ENCODE data around the gene TBL3.

GRCh38 chr16:2023092-2024031, 51.5 kb downstream of the TBL3 start:
- TF ChIP-seq, protein P1, sequence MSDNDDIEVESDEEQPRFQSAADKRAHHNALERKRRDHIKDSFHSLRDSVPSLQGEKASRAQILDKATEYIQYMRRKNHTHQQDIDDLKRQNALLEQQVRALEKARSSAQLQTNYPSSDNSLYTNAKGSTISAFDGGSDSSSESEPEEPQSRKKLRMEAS (IDR thresholded peaks at IDR 0.05), result no peak
- TF ChIP-seq CTCF (IDR thresholded peaks at IDR 0.05; ENCODE audit: low read depth, low read length, missing input control) (peak; percentile 98), JUND (IDR thresholded peaks at IDR 0.05) (no peak), GABPA (IDR thresholded peaks at IDR 0.05 in 1 of 2, conservative IDR thresholded peaks at IDR 0.05 in 1 of 2) (peak in 1 of 2 donors; percentile 15), YY1 (IDR thresholded peaks at IDR 0.05) (no peak), HNF4G (IDR thresholded peaks at IDR 0.05) (no peak), TAF1 (conservative IDR thresholded peaks at IDR 0.05) (no peak), SP1 (IDR thresholded peaks at IDR 0.05) (peak; percentile 39), RXRA (IDR thresholded peaks at IDR 0.05) (no peak), ATF3 (IDR thresholded peaks at IDR 0.05) (no peak)
- TF ChIP-seq, protein P2, sequence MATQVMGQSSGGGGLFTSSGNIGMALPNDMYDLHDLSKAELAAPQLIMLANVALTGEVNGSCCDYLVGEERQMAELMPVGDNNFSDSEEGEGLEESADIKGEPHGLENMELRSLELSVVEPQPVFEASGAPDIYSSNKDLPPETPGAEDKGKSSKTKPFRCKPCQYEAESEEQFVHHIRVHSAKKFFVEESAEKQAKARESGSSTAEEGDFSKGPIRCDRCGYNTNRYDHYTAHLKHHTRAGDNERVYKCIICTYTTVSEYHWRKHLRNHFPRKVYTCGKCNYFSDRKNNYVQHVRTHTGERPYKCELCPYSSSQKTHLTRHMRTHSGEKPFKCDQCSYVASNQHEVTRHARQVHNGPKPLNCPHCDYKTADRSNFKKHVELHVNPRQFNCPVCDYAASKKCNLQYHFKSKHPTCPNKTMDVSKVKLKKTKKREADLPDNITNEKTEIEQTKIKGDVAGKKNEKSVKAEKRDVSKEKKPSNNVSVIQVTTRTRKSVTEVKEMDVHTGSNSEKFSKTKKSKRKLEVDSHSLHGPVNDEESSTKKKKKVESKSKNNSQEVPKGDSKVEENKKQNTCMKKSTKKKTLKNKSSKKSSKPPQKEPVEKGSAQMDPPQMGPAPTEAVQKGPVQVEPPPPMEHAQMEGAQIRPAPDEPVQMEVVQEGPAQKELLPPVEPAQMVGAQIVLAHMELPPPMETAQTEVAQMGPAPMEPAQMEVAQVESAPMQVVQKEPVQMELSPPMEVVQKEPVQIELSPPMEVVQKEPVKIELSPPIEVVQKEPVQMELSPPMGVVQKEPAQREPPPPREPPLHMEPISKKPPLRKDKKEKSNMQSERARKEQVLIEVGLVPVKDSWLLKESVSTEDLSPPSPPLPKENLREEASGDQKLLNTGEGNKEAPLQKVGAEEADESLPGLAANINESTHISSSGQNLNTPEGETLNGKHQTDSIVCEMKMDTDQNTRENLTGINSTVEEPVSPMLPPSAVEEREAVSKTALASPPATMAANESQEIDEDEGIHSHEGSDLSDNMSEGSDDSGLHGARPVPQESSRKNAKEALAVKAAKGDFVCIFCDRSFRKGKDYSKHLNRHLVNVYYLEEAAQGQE (IDR thresholded peaks at IDR 0.05), result no peak
